NCI-H1694 treated with DMSO at 0.1 percent for 48 hours (cell line): ENCODE measurements around the gene HELZ.

Source experiments
- DNase-seq: peaks from one replicate; lab custom pipeline; 2025; lab: John Stamatoyannopoulos, UW

Gene HELZ

DNA sequence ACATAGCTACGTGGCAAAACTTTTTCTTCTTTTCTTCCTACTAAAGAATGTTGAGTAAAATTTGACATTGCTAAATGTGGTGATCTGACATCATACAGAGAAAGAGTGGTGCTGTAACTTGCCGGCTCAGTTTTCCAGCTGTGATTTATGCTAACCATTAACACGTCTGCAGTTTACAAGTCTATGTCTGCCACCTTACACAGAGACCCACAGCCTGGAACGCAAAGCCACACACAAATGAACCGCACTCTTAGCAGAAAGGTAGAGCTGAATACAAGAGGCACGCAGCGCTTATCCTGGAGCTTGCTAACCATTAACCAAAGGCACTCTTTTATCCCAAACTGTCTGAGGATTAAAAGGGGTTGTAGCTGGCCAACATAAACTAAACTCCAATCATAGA is 168.7 kb downstream of the HELZ start:
- no peak for DNase-seq

- no peak for DNase-seq
These were observed 170.2 kb downstream of the HELZ start for GRCh38 chr17:67074781-67075180.

DNA sequence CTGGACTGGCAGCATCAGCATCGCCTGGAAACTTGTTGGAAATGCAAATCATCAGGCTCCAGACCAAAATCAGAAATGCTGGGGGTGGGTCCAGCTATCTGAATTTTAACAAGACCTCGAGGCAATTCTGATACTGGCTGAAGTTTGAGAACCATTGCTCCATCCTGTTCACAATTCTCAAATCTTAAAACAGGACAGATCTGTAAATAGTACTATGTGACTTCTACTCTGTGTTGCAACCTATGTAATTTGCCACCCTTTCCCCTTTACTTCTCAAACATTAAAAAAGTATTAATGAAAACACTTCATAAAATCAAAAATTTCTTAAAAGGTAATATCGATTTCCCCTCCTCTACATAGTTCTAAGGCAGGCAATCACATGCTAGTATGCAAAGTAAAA is 172.1 kb downstream of the HELZ start:
- no peak for DNase-seq

- no peak for DNase-seq
These were observed 173.4 kb downstream of the HELZ start for GRCh38 chr17:67071595-67071994.

- no peak for DNase-seq
These were observed 175.3 kb downstream of the HELZ start for GRCh38 chr17:67069603-67070136.

GRCh38 chr17:67068999-67069398 is 176.0 kb downstream of the HELZ start:
- no peak for DNase-seq

DNA sequence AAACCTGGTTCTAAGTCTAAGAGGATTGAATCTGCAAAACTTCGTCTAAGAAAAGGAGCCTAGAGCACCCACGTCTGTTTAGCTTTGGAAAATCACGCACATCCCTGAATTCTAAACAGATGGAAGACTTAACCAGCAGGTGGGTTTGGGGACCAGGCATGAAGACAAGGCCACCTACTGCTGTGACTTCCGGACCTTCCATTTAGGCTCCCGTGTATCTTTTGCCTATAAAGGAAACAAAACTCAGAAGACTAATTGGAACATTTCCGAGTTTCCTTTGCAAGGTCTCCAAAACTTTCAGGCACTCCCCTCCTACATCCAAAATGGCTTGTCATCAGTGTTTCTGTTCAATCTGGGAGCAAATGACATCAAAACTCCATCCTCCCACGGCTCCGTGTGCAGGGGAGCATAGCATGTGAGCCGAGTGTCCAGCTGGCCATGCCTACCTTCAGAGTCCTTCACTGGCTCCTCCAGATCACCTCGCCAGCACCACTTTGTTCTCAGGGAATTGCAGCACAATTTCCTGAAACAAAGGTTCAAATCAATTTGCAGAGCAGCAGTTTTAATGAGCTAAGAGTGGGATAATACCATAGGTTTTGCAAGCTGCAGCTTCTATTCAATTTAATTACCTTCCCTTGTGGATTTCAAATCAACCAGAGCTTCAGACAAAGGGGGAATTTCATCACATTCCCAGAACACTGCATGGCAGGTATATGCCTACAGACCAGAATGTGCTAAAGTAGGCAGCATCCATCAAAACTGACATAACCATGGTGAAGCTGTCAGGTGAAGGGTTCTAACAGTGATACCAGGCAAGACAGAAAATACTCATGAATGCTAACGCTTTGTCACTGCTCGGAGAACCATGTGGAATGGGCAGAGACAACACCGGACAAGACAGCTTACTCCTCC is 177.2 kb downstream of the HELZ start:
- DNase-seq: no peak

GRCh38 chr17:67066717-67067116 is 178.3 kb downstream of the HELZ start:
- DNase-seq: no peak

GRCh38 chr17:67063141-67063540 is 181.9 kb downstream of the HELZ start:
- no peak for DNase-seq

DNA sequence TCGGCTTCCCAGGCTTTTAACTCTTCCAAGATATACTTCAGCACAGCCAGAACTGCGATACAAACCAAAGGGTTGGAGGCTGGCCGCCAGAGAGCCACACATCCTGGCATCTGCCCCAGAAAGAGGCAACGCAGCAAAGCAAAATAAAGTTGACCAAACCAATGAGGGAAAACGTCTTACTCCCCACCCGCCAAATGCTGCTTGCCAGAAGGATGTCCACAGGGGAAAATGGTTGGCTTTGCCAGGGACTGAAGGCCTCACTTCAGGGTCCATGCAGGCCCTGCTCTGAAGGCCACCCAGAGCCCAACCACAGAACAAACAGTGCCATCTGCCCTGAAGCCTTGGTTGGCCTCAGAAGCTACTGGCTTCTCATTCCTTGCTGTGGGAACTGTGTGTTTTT is 185.6 kb downstream of the HELZ start:
- DNase-seq: no peak

DNA sequence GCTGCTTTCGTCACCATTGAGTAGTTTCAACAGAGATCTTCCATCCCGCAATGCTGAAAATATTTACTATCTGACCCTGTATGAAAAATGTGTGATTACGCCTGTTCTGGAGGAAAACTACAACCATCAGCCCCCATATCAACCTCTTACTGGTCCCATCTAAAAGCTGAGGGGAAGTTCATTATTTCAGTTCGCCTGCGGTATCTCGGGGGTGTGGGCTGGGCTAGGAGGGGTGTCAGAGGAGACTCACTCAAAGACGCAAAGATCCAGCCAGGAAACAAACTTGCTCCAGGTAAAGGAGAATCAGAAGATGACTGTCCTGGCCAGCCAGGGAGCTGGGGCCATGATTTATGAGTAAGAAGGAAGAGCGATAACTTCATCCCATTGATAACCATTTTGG is 187.0 kb downstream of the HELZ start:
- no peak for DNase-seq

- no peak for DNase-seq
These were observed 188.1 kb downstream of the HELZ start for GRCh38 chr17:67056746-67057490.

DNA sequence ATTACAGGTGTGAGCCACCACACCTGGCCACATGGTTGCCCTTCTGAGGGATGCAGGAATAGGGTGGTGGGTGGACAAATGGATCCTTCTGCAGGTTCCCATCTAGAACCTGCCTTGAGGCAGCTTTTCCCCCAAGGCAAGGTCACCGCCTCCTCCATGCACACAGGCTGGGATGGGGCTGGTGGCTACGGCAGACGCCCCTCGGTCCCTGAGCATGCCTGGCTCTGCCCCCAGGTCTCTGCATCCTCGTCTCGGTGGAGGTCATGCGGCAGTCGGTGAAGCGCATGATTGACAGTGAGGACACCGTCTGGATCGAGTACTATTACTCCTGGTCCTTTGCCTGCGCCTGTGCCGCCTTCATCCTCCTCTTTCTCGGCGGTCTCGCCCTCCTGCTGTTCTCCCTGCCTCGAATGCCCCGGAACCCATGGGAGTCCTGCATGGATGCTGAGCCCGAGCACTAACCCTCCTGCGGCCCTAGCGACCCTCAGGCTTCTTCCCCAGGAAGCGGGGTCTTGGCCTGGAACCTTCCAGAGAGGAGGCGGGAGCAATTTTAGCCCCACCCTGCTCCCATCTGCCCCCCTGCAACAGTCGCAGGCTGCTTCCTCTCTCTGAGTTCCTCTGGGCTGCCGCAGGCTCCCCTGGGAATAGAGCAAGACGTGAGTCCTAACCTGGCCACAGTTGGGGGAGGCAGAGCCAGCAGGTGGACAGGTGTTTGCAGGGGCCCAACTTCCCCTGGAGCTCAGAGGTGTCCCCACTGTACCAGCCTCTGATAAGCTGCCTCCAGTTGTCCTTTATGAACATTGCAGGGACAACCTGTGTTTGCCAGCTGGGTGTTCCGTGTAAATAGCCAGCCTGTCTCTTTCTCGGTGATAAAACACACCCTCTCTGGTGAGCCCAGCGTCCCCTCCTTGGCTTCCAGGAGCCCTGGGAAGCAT is 188.9 kb downstream of the HELZ start:
- no peak for DNase-seq

- DNase-seq: no peak
These were observed 190.0 kb downstream of the HELZ start for GRCh38 chr17:67055041-67055443.

DNA sequence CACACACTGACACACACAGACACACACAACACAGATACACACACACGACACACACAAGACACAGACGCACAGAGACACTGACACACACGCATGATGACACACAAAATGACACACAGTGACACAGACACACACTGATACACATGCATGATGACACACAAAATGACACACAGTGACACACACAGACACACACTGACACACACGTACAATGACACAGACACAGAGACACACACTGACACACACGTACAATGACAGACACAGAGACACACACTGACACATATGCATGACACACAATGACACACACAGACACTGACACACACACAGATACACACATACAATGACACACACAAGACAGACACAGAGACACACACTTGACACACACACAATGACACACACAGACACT is 190.4 kb downstream of the HELZ start:
- DNase-seq: no peak

GRCh38 chr17:67054011-67054591 is 190.9 kb downstream of the HELZ start:
- no peak for DNase-seq

DNA sequence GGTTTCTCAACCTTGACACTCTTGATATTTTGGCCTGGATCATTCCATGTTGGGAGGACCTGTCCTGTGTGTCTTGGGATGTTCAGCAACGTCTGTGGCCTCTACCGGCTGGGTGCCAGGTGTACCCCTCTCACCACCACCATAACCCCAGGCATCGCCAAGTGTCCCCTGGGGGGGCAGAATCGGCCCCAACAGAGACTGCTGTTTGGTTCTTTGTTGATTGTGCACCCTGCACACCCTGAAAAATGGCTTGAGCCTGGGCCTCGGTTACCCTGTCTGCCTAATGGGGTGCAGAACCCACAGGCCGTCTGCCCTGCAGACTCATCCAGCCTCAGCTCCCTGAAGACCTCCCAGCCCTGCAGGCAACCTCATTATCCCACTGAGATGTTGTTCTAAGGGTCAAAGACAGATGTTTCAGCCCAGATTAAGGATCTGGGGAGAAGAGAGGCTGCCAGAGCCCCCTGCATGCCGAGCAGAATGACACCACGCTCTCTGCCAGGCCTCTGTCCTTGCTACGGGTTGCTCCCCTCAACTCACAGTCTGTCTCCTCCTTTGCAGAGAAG is 191.5 kb downstream of the HELZ start:
- DNase-seq: no peak

DNA sequence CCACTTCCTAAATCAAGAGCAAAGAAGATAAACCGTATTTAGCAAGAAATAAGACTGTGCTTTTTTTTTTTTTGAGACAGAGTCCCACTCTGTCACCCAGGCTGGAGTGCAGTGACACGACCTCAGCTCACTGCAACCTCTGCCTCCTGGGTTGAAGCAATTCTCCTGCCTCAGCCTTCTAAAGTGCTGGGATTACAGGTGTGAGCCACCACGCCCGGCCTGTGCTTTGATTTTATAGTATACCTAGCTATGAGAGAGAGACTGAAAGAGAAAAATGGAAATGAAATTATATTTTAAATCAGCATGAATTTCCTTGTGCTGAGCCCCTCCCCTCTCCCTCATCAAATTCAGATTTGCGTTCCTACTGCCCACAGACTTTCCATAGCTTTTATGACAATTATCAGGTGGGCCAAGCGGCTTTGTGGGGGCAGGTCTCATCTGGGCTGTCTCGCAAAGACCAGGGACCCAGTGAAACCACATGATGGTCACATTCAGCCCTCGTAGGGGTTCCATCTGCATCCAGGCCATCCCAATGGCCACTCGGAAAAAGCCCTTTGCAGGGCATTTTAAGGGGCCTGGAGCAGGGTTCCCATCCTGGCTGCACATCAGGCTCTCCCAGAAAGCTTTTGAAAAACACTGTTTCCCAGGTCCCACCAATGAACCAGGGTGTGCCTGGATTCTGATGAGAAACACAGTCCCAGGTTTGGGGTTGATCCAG is 192.1 kb downstream of the HELZ start:
- no peak for DNase-seq

GRCh38 chr17:67051837-67052236 is 193.2 kb downstream of the HELZ start:
- no peak for DNase-seq

GRCh38 chr17:67051155-67051538 is 193.8 kb downstream of the HELZ start:
- no peak for DNase-seq
